ENCODE data around the gene GPX4.

DNA sequence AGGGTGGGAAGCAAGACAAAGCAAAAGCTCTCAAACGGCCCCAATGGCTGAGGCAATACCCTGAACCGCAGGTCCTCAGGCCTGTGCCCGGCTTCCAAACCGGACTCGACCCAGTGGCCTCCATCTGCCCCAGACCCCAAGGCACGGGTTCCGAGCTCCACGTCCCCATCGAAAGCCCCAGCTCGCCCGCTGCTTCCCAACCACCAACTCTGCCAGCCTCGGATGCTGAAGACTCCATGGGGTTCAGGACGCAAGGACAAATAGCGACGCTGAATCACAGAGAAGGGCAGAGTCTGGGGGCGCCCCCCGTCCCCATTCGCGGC lies 9.2 kb upstream of the GPX4 start:
- TF ChIP-seq POLR2AphosphoS5 (IDR thresholded peaks at IDR 0.05): no peak
- TF ChIP-seq, protein P1, sequence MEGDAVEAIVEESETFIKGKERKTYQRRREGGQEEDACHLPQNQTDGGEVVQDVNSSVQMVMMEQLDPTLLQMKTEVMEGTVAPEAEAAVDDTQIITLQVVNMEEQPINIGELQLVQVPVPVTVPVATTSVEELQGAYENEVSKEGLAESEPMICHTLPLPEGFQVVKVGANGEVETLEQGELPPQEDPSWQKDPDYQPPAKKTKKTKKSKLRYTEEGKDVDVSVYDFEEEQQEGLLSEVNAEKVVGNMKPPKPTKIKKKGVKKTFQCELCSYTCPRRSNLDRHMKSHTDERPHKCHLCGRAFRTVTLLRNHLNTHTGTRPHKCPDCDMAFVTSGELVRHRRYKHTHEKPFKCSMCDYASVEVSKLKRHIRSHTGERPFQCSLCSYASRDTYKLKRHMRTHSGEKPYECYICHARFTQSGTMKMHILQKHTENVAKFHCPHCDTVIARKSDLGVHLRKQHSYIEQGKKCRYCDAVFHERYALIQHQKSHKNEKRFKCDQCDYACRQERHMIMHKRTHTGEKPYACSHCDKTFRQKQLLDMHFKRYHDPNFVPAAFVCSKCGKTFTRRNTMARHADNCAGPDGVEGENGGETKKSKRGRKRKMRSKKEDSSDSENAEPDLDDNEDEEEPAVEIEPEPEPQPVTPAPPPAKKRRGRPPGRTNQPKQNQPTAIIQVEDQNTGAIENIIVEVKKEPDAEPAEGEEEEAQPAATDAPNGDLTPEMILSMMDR (IDR thresholded peaks at IDR 0.05): no peak

Measured in suprapubic skin (tissue), 3 donors.